OCI-M1 (cell line): ENCODE measurements around the gene SLC37A4.
"Not testable (repeated sequence)": the region's sequence is repeated elsewhere in the genome, so short reads cannot be mapped to it uniquely, and the experiment has no call there.

ENCODE experiments used
- DNase-seq: peaks from one replicate; lab custom pipeline; 2025; lab: John Stamatoyannopoulos, UW

Gene SLC37A4

GRCh38 chr11:119030329-119031047 is at the start of gene SLC37A4:
Gene SLC37A4, minus strand, starts transcription at chr11:119030877.
- DNase-seq, result peak; percentile 100

- DNase-seq, result no peak
Measured at GRCh38 chr11:119078675-119079420, 48.2 kb upstream of the SLC37A4 start.

GRCh38 chr11:119077839-119078238 is 47.2 kb upstream of the SLC37A4 start:
- DNase-seq, result no peak

GRCh38 chr11:119067371-119068222 is 36.9 kb upstream of the SLC37A4 start, which contains the start of gene VPS11:
Gene VPS11, plus strand, starts transcription at chr11:119067818. Its CDS starts 6 bp downstream, at chr11:119067824.
- DNase-seq, result peak; percentile 99

GRCh38 chr11:119065369-119065768 is 34.7 kb upstream of the SLC37A4 start:
- DNase-seq, result peak; percentile 89

- peak; percentile 73 for DNase-seq
Measured at GRCh38 chr11:119062779-119063178, 32.1 kb upstream of the SLC37A4 start.

GRCh38 chr11:119061256-119061655 is 30.6 kb upstream of the SLC37A4 start:
- no peak for DNase-seq

GRCh38 chr11:119059128-119059527 is 28.5 kb upstream of the SLC37A4 start:
- not testable (repeated sequence) for DNase-seq

GRCh38 chr11:119057000-119057769 is 26.5 kb upstream of the SLC37A4 start, which contains the start of gene HYOU1:
Gene HYOU1, minus strand, starts transcription at chr11:119057205. Its CDS starts 1,045 bp downstream, at chr11:119056160.
- peak; percentile 99 for DNase-seq

GRCh38 chr11:119056421-119056999 is 25.8 kb upstream of the SLC37A4 start:
- peak; percentile 66 for DNase-seq

- DNase-seq, result peak; percentile 61
Measured at GRCh38 chr11:119055901-119056300, 25.2 kb upstream of the SLC37A4 start.

GRCh38 chr11:119054418-119054817 is 23.7 kb upstream of the SLC37A4 start:
- no peak for DNase-seq

- DNase-seq, result no peak
Measured at GRCh38 chr11:119052163-119052814, 21.6 kb upstream of the SLC37A4 start.

GRCh38 chr11:119051440-119052162 is 20.9 kb upstream of the SLC37A4 start:
- DNase-seq, result no peak

GRCh38 chr11:119049081-119049480 is 18.4 kb upstream of the SLC37A4 start:
- DNase-seq, result no peak

GRCh38 chr11:119048644-119049043 is 18.0 kb upstream of the SLC37A4 start:
- no peak for DNase-seq

GRCh38 chr11:119047205-119047604 is 16.5 kb upstream of the SLC37A4 start:
- DNase-seq, result no peak

- DNase-seq, result no peak
Measured at GRCh38 chr11:119046489-119046888, 15.8 kb upstream of the SLC37A4 start.

- no peak for DNase-seq
Measured at GRCh38 chr11:119044708-119045107, 14.0 kb upstream of the SLC37A4 start.

GRCh38 chr11:119042927-119043326 is 12.2 kb upstream of the SLC37A4 start:
- DNase-seq, result no peak
